GM23338 (cell line): ENCODE measurements around the gene DUSP3. TPM values are rescaled to one million over a fixed set of nuclear protein-coding genes. Genes with fewer than 3 reads are reported as not detected.

ENCODE experiments used
- ATAC-seq: fragments of 200-7000 bp; cut with Tn5 transposase; 3 replicates; pipeline ENCODE4 v1.9.1; 2020
- DNase-seq: peaks from one replicate; pipeline ENCODE4 v3.0.0-alpha.2; 2015; ENCODE audit warnings: low spot score
- H2AFZ ChIP-seq: fragments of 200-600 bp; sonication (generic); 2 replicates; pipeline ENCODE4 v1.8.0; 2016; ENCODE audit warnings: antibody characterized with exemption, mild to moderate bottlenecking, moderate library complexity
- H3F3A ChIP-seq: fragments of 200-600 bp; sonication (generic); replicated peaks from 2 replicates; pipeline ENCODE4 v1.8.0; 2017; ENCODE audit warnings: antibody characterized with exemption, mixed run types, low read depth
- H3K27ac ChIP-seq: fragments of 200-600 bp; sonication (generic); 2 replicates; pipeline ENCODE4 v1.6.1; 2016; ENCODE audit warnings: low read depth
- H3K27me3 ChIP-seq: fragments of 200-600 bp; sonication (generic); 2 replicates; pipeline ENCODE4 v1.8.0; 2016; ENCODE audit warnings: mild to moderate bottlenecking, mixed run types, moderate library complexity; ENCODE audit not compliant: insufficient read depth
- H3K36me3 ChIP-seq: fragments of 200-600 bp; sonication (generic); 2 replicates; pipeline ENCODE4 v1.8.0; 2016; ENCODE audit warnings: mild to moderate bottlenecking; ENCODE audit not compliant: insufficient read depth
- H3K4me1 ChIP-seq: fragments of 200-600 bp; sonication (generic); 2 replicates; pipeline ENCODE4 v1.8.0; 2016; ENCODE audit warnings: mild to moderate bottlenecking, moderate library complexity; ENCODE audit not compliant: insufficient read depth
- H3K4me2 ChIP-seq: fragments of 200-600 bp; sonication (generic); 2 replicates; pipeline ENCODE4 v1.7.1; 2017; ENCODE audit warnings: mixed run types
- H3K4me3 ChIP-seq: fragments of 200-600 bp; sonication (generic); 2 replicates; pipeline ENCODE4 v1.6.1; 2016; ENCODE audit warnings: mixed run types
- H3K79me2 ChIP-seq: fragments of 200-600 bp; sonication (generic); replicated peaks from 2 replicates; pipeline ENCODE4 v1.8.0; 2017; ENCODE audit warnings: mild to moderate bottlenecking; ENCODE audit not compliant: insufficient read depth
- H3K9me2 ChIP-seq: fragments of 200-600 bp; sonication (generic); 2 replicates; pipeline ENCODE4 v1.8.0; 2017; ENCODE audit not compliant: insufficient read depth
- H4K20me1 ChIP-seq: fragments of 200-600 bp; sonication (generic); replicated peaks from 2 replicates; pipeline ENCODE4 v1.8.0; 2017; ENCODE audit warnings: mild to moderate bottlenecking; ENCODE audit not compliant: insufficient read depth
- H3K27ac Mint-ChIP-seq: 2 replicates; pipeline ENCODE4 v1.8.0; 2020; ENCODE audit warnings: inconsistent platforms, mild to moderate bottlenecking, moderate library complexity, mixed read lengths
- H3K27me3 Mint-ChIP-seq: 3 replicates; pipeline ENCODE4 v1.8.0; 2022; ENCODE audit warnings: low read depth, mild to moderate bottlenecking, moderate library complexity, mixed read lengths, inconsistent platforms; ENCODE audit not compliant: insufficient read depth, poor library complexity
- H3K36me3 Mint-ChIP-seq: 3 replicates; pipeline ENCODE4 v1.8.0; 2021; ENCODE audit warnings: low read depth, mild to moderate bottlenecking, inconsistent platforms, moderate library complexity, mixed read lengths
- H3K4me1 Mint-ChIP-seq: 3 replicates; pipeline ENCODE4 v1.8.0; 2020; ENCODE audit warnings: mild to moderate bottlenecking, inconsistent platforms, mixed read lengths
- H3K4me3 Mint-ChIP-seq: 3 replicates; pipeline ENCODE4 v1.8.0; 2021; ENCODE audit warnings: moderate library complexity, mild to moderate bottlenecking, inconsistent platforms, mixed read lengths
- H3K9me3 Mint-ChIP-seq: 3 replicates; pipeline ENCODE4 v1.8.0; 2020; ENCODE audit warnings: moderate library complexity, mild to moderate bottlenecking, inconsistent platforms, mixed read lengths
- CTCF ChIP-seq, 2 experiments: fragments of 200-600 bp in 1 of 2; sonication (generic) in 1 of 2; conservative IDR thresholded peaks; 2 replicates each; pipeline versions ENCODE4 v1.5.1 to v1.6.1; 2016 to 2017; ENCODE audit warnings: antibody characterized with exemption in 2 of 2, low read depth in 2 of 2, mild to moderate bottlenecking in 2 of 2, moderate library complexity in 1 of 2
- ETS1 ChIP-seq: IDR thresholded peaks from 2 replicates; pipeline ENCODE4 v1.6.1; 2016; ENCODE audit warnings: antibody characterized with exemption
- EZH2 ChIP-seq: fragments of 200-600 bp; sonication (generic); IDR thresholded peaks from one replicate; pipeline ENCODE4 v1.8.0; 2017; ENCODE audit warnings: antibody characterized with exemption, mild to moderate bottlenecking, low read depth; ENCODE audit not compliant: unreplicated experiment
- EZH2phosphoT487 ChIP-seq: fragments of 200-600 bp; sonication (generic); IDR thresholded peaks from one replicate; pipeline ENCODE4 v1.8.1; 2018; ENCODE audit warnings: antibody characterized with exemption; ENCODE audit not compliant: unreplicated experiment
- JUNB ChIP-seq: IDR thresholded peaks from one replicate; pipeline ENCODE4 v1.6.1; 2016; ENCODE audit warnings: antibody characterized with exemption; ENCODE audit not compliant: unreplicated experiment
- NANOG ChIP-seq: IDR thresholded peaks from 2 replicates; pipeline ENCODE4 v1.6.1; 2016; ENCODE audit warnings: antibody characterized with exemption, borderline replicate concordance
- POLR2AphosphoS5 ChIP-seq: IDR thresholded peaks from 2 replicates; pipeline ENCODE4 v1.6.1; 2016; ENCODE audit warnings: antibody characterized with exemption, low read depth
- REST ChIP-seq: IDR thresholded peaks from one replicate; pipeline ENCODE4 v1.6.1; 2018; ENCODE audit warnings: antibody characterized with exemption; ENCODE audit not compliant: unreplicated experiment
- STAT1 ChIP-seq: IDR thresholded peaks from one replicate; pipeline ENCODE4 v1.6.1; 2016; ENCODE audit warnings: antibody characterized with exemption; ENCODE audit not compliant: unreplicated experiment
- ZNF114 ChIP-seq: fragments of 250-450 bp; sonication (Bioruptor Pico); IDR thresholded peaks from 2 replicates; pipeline ENCODE4 v1.5.0; 2020; ENCODE audit warnings: mild to moderate bottlenecking, moderate library complexity
- ZNF331 ChIP-seq: fragments of 250-450 bp; sonication (Bioruptor Pico); IDR thresholded peaks from 2 replicates; pipeline ENCODE4 v1.5.0; 2020; ENCODE audit warnings: low read depth, mild to moderate bottlenecking, moderate library complexity
- ZNF462 ChIP-seq: fragments of 250-450 bp; sonication (Bioruptor Pico); IDR thresholded peaks from 2 replicates; pipeline ENCODE4 v1.5.0; 2020; ENCODE audit warnings: mild to moderate bottlenecking, moderate library complexity
- polyA plus RNA-seq: library from polyadenylated mRNA; unstranded; fragments of >200 nt; fragmentation: Nextera tagmentation; extraction: Ambion mirVana; gene quantifications from 2 replicates; pipeline ENCODE4 v1.2.1, GENCODE V29; 2016
- total RNA-seq: library from RNA; depleted of rRNA; stranded (reverse); fragments of >200 nt; shearing (Covaris generic); gene quantifications from 2 replicates; pipeline ENCODE4 v1.2.3, GENCODE V29; 2014

DUSP3 gene
- total and polyA plus RNA-seq, 2 experiments from 2014 or later: 14.7 to 22.1 TPM

- TF ChIP-seq CTCF (conservative IDR thresholded peaks at IDR 0.05; ENCODE audit: low read depth in 2 of 2): no peak
- no peak for TF ChIP-seq EZH2
Measured at GRCh38 chr17:43813386-43813785, 34.6 kb upstream of the DUSP3 start (continued).

- no peak overlapping the region for H3K4me3 Mint-ChIP-seq
- Histone ChIP-seq H3F3A (no peaks in the 10 kb centered on the region), H3K4me1 (no peaks in the 10 kb centered on the region; the same call in 1 of the 2 replicates), H3K4me3 (no peak overlapping the region), H2AFZ (no peak overlapping the region), H3K4me2 (no peak overlapping the region), H3K79me2 (no peaks in the 10 kb centered on the region), H4K20me1 (no peaks in the 10 kb centered on the region), H3K36me3 (no peaks in the 10 kb centered on the region), H3K27me3 (no peaks in the 10 kb centered on the region), H3K27ac (no peak overlapping the region), H3K9me2 (no peaks in the 10 kb centered on the region)
- H3K27ac Mint-ChIP-seq: no peak overlapping the region
- peaks cover 8% of the 10 kb centered on the region for H3K36me3 Mint-ChIP-seq
- H3K4me1 Mint-ChIP-seq: peaks cover 19% of the 10 kb centered on the region
- no peak for DNase-seq
- peaks cover 4% of the 10 kb centered on the region for H3K27me3 Mint-ChIP-seq
- H3K9me3 Mint-ChIP-seq: no peaks in the 10 kb centered on the region
- ATAC-seq: no peak
- TF ChIP-seq ZNF114 (no peak), EZH2phosphoT487 (no peak), EZH2 (no peak), JUNB (no peak), ETS1 (no peak), ZNF331 (CRISPR knock-in tag) (no peak), REST (no peak), STAT1 (no peak), NANOG (no peak), ZNF462 (CRISPR knock-in tag) (no peak), POLR2AphosphoS5 (no peak)
Measured at GRCh38 chr17:43812396-43813265, 33.9 kb upstream of the DUSP3 start.
